Eye (tissue), 1 donor: ENCODE results near the gene BEND6.

Source experiments
- DNase-seq: peaks from one replicate; pipeline ENCODE4 v3.0.0-alpha.2; 2015

The BEND6 gene

DNA sequence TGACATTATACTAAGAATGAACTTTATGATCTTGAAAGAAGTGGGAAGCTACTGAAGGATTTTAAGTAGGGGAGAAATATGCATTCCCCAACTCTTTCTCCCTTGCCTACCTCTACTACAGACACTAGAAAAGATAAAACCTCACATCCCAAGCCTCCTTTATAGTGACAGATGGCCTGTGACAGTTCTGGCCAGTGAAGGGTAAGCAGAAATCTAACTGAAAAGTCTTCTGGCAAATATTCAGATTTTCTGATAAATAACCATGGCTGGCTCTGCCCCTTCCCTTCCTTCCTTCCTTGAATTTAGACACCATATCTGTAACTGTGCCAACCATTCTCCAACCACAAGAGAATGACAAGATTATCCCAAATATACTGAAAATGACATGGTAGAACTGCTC, 10.2 kb upstream of the BEND6 start:
- no peak for DNase-seq

DNA sequence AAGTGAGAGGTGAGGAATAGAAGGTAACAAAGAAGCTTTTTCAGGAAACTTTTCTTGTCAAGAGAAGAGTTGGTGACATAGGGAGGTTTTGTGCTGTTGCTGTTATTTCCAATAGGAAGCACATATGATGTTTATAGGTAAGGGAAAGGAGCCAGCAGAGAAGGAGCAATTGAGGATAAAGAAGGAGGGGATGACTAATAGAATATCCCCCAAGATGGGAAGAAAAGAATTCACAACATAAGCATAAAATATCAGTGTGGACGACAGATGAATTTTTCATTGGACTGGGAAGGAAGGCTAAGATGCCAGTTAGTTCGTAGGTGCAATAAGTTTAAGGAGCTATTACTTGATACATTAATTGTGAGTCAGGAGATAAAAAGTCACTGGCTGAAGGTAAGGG, 8.5 kb upstream of the BEND6 start:
- DNase-seq = no peak

- no peak for DNase-seq
These were observed 7.0 kb upstream of the BEND6 start for GRCh38 chr6:56947924-56948323.

DNA sequence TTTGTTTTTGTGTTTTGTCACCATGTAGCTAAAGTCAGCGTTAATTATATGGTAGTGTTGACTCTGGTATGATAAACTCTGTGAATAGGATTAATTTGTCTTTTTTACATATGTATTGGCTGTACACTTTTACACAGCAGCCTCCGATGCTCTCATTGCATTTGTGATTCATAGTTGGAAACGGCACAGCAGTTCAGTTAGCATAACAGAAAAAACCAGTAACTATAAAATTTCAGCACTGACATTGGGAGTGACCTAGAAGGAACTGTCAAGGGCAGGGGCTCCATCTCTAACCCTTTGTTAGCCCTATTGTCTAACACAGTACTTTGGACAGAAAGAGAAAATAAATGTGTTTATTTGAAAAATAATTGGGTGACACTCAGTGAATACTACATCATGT, 5.6 kb upstream of the BEND6 start:
- no peak for DNase-seq

- DNase-seq = no peak
These were observed 4.9 kb upstream of the BEND6 start for GRCh38 chr6:56949925-56950495.

DNA sequence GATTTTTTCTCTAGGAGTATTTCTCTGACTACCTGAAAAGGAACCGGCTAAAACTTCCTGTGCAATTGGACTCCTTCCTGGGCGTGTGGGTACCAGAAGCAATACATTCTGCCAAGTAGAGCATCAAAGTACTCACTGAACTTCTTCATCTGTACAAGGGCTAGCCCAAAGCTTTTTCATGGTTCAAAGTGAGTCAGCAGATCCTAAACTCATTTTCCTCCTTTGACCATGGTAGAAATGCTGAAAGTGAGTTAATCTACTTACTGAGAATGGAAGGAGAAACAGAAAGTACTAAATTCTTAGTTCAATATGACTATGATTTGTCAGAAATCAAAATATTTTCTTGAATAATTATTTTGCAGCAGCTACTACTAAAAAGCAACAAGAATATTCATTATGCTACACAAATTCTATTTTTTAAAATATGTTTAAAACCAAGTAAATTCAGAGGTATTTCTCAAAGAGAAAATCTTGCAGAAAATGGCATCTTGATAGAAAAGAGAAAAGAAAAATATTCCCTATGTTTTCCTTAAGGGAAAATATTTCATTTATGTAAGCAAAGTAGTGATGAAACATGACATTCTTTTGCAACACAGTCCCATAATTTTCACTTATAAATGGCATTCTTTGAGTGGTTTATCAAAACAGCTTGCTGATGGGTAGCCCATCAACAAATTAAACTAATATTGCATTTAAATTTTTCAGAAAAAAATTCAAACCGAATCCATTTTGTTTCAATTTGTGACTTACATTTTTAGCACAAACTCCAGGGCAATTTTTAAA, 3.7 kb upstream of the BEND6 start:
- no peak for DNase-seq

- peak; percentile 64 for DNase-seq
These were observed 1.1 kb upstream of the BEND6 start for GRCh38 chr6:56953597-56954402.

DNA sequence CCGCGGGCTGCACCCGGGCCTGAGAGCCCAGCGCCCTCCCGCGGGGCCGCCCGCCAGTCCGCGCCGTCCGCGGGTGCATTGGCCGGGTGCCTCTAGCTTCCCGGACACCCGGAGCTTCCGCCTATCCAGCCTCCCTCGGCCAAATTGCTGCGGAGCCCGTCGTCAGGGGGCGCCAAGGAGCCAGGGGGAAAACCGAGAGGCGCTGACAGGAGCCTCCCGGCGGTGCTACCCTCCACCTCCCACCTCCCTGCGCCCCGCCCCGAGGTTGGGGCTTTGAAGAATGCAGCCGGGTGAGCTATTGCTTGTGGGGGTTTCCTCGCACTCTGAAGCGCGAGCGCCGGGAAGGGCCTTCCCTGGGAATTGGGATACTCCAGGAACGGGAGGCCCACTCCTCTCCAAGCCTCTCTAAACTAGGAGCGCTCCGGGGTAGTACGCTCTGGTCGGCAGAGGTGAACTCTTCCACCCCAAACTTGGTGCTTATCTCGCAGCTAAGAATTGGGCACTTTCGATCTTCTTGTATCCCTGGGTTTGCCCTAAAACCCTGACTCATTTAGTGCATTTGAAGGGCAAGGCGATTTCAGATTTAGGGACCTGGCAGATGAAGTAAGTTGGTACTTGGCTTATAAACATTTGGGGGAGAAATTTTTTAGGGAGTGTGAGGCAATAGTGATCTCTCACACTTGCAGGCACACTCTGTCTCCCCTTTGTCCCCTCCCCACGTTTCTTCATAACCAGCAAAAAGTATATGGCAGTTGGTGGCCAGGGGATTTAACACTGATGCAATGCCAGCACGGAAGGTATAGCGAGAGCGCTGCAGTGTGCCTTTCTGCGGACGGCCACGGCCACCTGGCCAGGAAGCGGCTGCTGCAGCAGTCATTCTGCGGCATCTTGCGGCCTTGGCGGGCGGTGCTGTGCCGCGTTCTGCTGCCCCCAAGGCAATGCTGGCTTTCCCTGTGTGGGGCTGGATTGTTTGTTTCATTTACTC, 556 bp downstream of the BEND6 start:
- peak; percentile 90 for DNase-seq

DNA sequence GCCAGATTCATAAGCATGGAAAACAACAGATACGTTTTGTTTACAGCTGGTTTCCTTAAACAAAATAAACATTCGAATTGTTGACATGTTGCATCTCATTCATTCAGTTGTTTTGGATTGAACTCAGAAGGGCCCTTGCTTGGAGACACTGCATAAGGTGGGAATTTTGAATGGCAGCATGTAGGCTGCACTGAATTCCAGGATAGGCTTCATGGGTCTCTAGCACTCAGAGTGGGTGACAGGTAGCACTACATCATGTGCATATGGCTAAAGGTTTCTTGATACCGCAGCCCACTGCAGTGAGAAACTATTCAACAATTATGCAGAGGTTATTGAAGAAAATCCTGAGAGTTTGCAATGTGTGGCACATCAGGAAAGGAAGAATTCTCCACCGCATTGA, 1.6 kb downstream of the BEND6 start:
- no peak for DNase-seq

DNA sequence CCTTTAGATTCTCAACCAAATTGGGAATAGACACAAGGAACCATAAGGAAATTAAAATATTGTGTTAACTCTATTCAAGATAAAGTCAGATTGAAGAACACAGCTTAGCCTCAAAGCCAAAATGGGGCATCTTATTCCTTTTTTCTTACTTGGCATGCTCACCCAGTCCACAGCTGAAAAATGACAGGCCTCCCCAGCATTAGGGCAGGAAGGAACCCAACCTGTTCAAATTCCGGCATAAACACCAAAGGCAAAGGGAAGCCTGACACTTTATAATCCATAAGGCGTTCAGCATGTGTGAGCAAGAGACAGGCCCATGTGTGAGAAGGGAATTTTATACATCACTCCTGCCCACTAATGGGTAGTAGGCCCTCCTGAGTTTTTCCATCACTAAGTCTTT, 2.9 kb downstream of the BEND6 start:
- DNase-seq = no peak

DNA sequence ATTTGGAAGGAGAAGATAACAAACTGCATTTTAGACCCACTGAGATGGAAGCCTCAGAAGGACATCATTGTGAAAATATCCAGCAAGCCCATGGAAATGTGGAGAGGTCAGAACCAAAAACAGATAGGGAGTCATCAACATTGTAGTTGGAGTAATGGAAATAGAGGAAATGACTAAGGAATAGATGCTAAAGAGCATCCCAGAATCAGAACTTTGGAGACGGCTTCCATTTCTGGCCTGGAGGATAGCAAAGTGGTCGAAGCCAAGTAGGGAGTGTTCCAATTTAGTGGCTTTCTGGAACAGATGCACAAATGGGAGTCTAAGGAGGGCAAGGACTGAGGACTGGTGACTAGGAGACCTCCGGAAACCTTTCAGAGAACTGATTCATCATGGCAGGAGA, 3.6 kb downstream of the BEND6 start:
- DNase-seq = no peak

GRCh38 chr6:56959094-56959493, 4.2 kb downstream of the BEND6 start:
- no peak for DNase-seq

DNA sequence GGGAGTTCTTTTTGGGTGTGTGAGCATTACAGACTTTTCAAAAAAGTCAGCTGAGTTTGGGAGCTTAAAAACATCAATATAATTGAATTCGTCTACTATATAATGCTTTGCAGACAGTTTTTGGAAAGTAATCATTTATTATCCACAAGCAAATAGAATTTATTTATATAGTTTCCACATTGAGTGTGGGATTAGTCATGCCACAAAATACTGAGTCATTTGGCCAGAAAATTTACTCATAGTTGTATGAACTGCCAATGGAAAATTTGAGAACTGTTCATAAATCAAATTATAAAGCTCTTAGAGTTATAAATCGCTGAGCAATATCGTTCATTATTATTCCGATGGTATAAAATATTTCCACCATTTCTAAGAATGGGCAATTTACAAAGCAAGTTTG, 5.0 kb downstream of the BEND6 start:
- DNase-seq = no peak

DNA sequence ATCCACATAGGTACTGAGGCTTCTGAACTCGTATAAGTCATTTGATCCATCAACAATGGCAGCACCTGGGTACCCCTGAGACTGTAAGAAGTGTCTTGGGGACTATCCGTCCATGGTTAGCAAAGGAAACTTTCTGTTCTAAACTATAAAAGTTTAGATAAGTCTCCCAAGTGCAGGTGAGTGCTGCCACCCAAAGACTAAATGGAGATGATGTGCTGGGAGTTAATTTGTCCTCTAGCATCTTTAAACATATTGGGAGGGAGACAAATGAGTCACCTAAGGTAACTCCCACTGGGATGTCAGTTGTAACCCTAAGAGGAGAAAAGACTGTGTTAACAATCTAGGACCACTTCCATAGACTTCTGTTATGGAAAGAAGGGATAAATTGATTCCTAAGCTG, 6.2 kb downstream of the BEND6 start:
- DNase-seq = no peak

DNA sequence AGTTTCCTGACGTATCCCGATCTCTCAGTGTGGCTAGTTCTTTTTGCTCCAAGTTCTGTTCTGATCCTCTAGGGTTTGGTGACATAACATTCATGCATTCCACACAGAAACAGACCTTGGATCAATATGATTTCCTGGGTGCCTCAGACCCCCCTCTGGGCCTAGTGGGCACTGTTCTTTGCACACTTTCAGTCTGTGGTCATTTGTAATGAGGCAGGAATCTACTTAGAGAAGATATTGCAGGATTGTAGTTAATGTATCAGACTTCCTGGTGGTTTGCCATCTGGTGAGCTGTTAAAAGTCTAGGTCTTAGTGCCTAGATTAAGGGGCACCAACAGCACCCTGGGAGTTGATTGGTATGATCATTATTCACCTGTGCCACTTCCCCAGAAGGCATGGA, 7.5 kb downstream of the BEND6 start:
- no peak for DNase-seq

GRCh38 chr6:56963043-56963442, 8.1 kb downstream of the BEND6 start:
- DNase-seq = no peak

GRCh38 chr6:56963793-56964192, 8.9 kb downstream of the BEND6 start:
- no peak for DNase-seq

GRCh38 chr6:56965126-56965525, 10.2 kb downstream of the BEND6 start:
- no peak for DNase-seq

DNA sequence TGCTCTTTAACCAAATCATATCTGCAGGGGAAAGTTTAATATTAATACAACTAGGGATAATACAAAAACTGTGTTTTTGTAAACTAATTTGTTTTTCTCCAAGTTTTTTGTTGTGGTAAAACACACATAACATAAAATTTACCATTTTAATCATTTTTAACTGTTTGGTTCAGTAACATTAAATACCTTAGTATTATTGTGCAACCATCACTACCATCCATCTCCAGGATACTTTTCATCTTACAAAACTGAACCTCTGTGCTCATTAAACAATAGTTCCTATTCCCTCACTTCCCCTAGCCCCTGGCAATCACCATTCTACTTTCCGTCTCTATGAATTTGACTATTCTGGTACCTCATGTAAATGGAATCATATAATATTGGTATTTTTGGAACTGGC, 15.9 kb downstream of the BEND6 start:
- DNase-seq = no peak

- no peak for DNase-seq
These were observed 22.3 kb downstream of the BEND6 start for GRCh38 chr6:56977192-56977591.

DNA sequence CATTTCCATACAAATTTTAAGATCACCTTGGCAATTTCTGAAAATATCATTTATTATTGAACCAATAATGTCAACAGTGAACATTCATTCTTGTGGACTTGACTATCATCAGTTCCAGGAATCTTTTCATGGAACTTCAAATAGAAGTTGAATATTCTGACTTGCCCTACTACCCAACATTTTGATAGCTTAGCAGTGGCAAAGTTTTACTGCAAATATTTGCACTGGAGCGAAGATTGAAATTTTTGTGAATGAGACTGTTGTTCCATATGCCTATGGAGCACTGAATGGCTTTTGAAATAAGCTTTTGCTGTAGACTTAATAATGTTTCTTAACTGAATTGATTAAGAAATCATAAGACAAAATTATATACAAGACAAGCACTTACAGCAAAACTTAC, 23.6 kb downstream of the BEND6 start:
- no peak for DNase-seq

DNA sequence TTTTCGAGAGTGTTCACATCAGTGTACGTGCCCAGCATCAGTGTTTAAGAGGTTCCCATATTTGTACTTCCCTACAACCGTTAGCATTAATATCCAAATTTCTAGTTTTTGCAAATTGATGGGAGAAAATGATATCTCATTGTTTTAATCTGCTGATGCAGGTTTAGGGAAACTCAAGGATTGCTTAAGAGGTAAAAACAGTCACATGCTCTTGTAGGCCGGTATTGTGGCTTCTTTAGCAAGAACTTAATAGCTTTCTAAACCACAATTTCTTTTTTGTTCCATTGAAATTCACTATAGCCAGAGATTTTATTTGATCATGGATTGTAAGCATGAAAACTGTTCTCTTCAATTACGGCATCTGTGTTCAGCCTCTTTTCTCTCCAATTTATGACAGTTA, 29.5 kb downstream of the BEND6 start:
- no peak for DNase-seq

GRCh38 chr6:56984884-56985283, 30.0 kb downstream of the BEND6 start:
- DNase-seq = no peak
